Loucy (cell line): ENCODE data around the gene PGAM1.
"Not testable (repeated sequence)": the region's sequence is repeated elsewhere in the genome, so short reads cannot be mapped to it uniquely, and the experiment has no call there.

Experiments
- H2AFZ ChIP-seq: fragments of 200-600 bp; sonication (generic); 2 replicates; pipeline ENCODE4 v1.6.0; 2016; ENCODE audit warnings: antibody characterized with exemption, mild to moderate bottlenecking, low read length, moderate library complexity
- H3F3A ChIP-seq: fragments of 200-600 bp; 2 replicates; pipeline ENCODE4 v1.6.0; 2016; ENCODE audit warnings: antibody characterized with exemption, low read depth, mild to moderate bottlenecking
- H3K27me3 ChIP-seq: fragments of 200-600 bp; sonication (generic); 2 replicates; pipeline ENCODE4 v1.6.1; 2014; ENCODE audit warnings: low read length, mild to moderate bottlenecking; ENCODE audit not compliant: insufficient read depth, poor library complexity, severe bottlenecking
- H3K36me3 ChIP-seq: fragments of 200-600 bp; sonication (generic); 2 replicates; pipeline ENCODE4 v1.6.1; 2016; ENCODE audit warnings: low read length; ENCODE audit not compliant: insufficient read depth
- H3K4me1 ChIP-seq: fragments of 200-600 bp; sonication (generic); 2 replicates; pipeline ENCODE4 v1.5.1; 2014; ENCODE audit warnings: low read length, mild to moderate bottlenecking; ENCODE audit not compliant: insufficient read depth, poor library complexity, severe bottlenecking
- H3K4me2 ChIP-seq: fragments of 200-600 bp; sonication (generic); 2 replicates; pipeline ENCODE4 v1.6.0; 2014; ENCODE audit warnings: antibody characterized with exemption, low read length, low read depth, mild to moderate bottlenecking; ENCODE audit not compliant: poor library complexity, severe bottlenecking
- H3K4me3 ChIP-seq: fragments of 200-600 bp; sonication (generic); 2 replicates; pipeline ENCODE4 v1.5.1; 2014; ENCODE audit warnings: low read length, mild to moderate bottlenecking, mixed read lengths; ENCODE audit not compliant: poor library complexity, severe bottlenecking
- H3K79me2 ChIP-seq: fragments of 200-600 bp; sonication (generic); 2 replicates; pipeline ENCODE4 v1.6.1; 2014; ENCODE audit warnings: low read length; ENCODE audit not compliant: insufficient read depth
- H3K9ac ChIP-seq: fragments of 200-600 bp; sonication (generic); 2 replicates; pipeline ENCODE4 v1.6.0; 2014; ENCODE audit warnings: mild to moderate bottlenecking, low read depth, low read length, moderate library complexity; ENCODE audit not compliant: poor library complexity, severe bottlenecking
- H3K9me2 ChIP-seq: fragments of 200-600 bp; sonication (generic); replicated peaks from 2 replicates; pipeline ENCODE4 v1.6.1; 2016; ENCODE audit warnings: low read depth, low read length, mixed read lengths
- H3K9me3 ChIP-seq: fragments of 200-600 bp; sonication (generic); 2 replicates; pipeline ENCODE4 v1.6.1; 2014; ENCODE audit warnings: mild to moderate bottlenecking, antibody characterized with exemption, low read length, low read depth; ENCODE audit not compliant: insufficient read depth
- H4K20me1 ChIP-seq: fragments of 200-600 bp; sonication (generic); 2 replicates; pipeline ENCODE4 v1.6.0; 2014; ENCODE audit warnings: antibody characterized with exemption, low read length, mild to moderate bottlenecking; ENCODE audit not compliant: insufficient read depth, poor library complexity, severe bottlenecking
- EZH2phosphoT487 ChIP-seq: fragments of 200-600 bp; IDR thresholded peaks from 2 replicates; pipeline ENCODE4 v1.6.1; 2018; ENCODE audit warnings: antibody characterized with exemption, mild to moderate bottlenecking, moderate library complexity, borderline replicate concordance
- TF ChIP-seq, protein P1 (sequence below): fragments of 200-600 bp; sonication (generic); conservative IDR thresholded peaks from 2 replicates; pipeline ENCODE4 v1.5.1; 2014; ENCODE audit warnings: mild to moderate bottlenecking, antibody characterized with exemption, low read length

Gene PGAM1

GRCh38 chr10:97475936-97476594, 50.1 kb downstream of the PGAM1 start:
- Histone ChIP-seq H3K4me2 (no peak overlapping the region), H3K36me3 (peaks cover 94% of the 10 kb centered on the region; the same call in 1 of the 2 replicates), H3K27me3 (no peaks in the 10 kb centered on the region), H4K20me1 (no peaks in the 10 kb centered on the region), H3K9ac (no peak overlapping the region), H3K79me2 (no peaks in the 10 kb centered on the region), H3F3A (no peaks in the 10 kb centered on the region), H3K4me1 (no peaks in the 10 kb centered on the region), H2AFZ (no peak overlapping the region), H3K4me3 (no peak overlapping the region), H3K9me2 (no peaks in the 10 kb centered on the region), H3K9me3 (no peaks in the 10 kb centered on the region)
- TF ChIP-seq, protein P1, sequence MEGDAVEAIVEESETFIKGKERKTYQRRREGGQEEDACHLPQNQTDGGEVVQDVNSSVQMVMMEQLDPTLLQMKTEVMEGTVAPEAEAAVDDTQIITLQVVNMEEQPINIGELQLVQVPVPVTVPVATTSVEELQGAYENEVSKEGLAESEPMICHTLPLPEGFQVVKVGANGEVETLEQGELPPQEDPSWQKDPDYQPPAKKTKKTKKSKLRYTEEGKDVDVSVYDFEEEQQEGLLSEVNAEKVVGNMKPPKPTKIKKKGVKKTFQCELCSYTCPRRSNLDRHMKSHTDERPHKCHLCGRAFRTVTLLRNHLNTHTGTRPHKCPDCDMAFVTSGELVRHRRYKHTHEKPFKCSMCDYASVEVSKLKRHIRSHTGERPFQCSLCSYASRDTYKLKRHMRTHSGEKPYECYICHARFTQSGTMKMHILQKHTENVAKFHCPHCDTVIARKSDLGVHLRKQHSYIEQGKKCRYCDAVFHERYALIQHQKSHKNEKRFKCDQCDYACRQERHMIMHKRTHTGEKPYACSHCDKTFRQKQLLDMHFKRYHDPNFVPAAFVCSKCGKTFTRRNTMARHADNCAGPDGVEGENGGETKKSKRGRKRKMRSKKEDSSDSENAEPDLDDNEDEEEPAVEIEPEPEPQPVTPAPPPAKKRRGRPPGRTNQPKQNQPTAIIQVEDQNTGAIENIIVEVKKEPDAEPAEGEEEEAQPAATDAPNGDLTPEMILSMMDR, result no peak
- TF ChIP-seq EZH2phosphoT487, result no peak

GRCh38 chr10:97479410-97479809, 53.4 kb downstream of the PGAM1 start:
- H3K4me2 ChIP-seq, H3K4me3 ChIP-seq, H3K4me1 ChIP-seq, H2AFZ ChIP-seq, H3K9me2 ChIP-seq, H3K9me3 ChIP-seq, H3F3A ChIP-seq, H4K20me1 ChIP-seq, H3K27me3 ChIP-seq, H3K9ac ChIP-seq: not testable (repeated sequence)
- Histone ChIP-seq H3K36me3 (peaks cover 87% of the 10 kb centered on the region; the same call in 1 of the 2 replicates), H3K79me2 (peaks cover 11% of the 10 kb centered on the region; the same call in 1 of the 2 replicates)

DNA sequence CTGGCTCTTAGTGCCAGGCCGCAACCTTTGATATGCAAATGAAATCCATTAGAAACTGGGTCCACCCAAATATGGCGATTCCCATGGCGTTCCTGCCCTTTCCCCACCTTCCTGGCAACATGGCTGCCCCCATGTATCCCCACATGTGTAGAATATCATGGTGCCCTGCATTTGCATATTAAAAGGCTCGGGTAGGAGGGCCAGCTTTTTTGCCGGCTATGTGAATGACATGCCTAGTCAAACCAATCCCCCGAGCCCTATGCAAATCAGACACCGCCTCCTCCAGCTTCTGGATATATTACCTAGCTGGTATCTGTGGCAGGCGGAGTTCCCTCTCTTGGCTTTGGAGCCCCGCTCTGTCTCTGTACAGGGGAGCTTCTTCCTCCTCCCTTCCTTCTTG, 53.9 kb downstream of the PGAM1 start:
- Histone ChIP-seq H3K9me2 (no peaks in the 10 kb centered on the region), H4K20me1 (peaks cover 4% of the 10 kb centered on the region), H3K4me2 (no peak overlapping the region), H3K4me3 (no peak overlapping the region), H3F3A (no peaks in the 10 kb centered on the region), H3K4me1 (no peaks in the 10 kb centered on the region), H3K9ac (no peak overlapping the region), H2AFZ (no peak overlapping the region), H3K36me3 (peaks cover 82% of the 10 kb centered on the region; the same call in 1 of the 2 replicates), H3K79me2 (peaks cover 11% of the 10 kb centered on the region; the same call in 1 of the 2 replicates), H3K27me3 (no peaks in the 10 kb centered on the region), H3K9me3 (no peaks in the 10 kb centered on the region)
- TF ChIP-seq, protein P1, result no peak
- TF ChIP-seq EZH2phosphoT487, result no peak

DNA sequence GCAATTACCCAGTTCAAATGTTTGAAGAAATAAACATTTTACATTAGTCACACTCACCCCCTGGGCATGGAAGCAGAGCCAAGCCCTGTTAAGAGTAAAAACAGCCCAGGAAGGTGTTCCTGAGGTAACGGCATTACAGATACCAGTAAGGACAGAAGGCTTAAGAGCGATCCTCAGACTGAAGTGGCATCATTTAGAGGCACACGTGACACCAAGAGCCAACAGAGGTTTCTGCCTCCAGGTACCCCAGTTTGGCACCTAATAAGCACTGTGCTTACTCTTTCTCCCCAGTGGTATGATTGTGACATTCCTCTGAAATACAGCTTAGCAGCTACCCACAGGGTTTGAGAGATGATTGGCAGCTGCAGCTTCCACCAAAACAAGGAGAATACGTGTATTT, 55.1 kb downstream of the PGAM1 start:
- Histone ChIP-seq H3F3A (no peaks in the 10 kb centered on the region), H4K20me1 (peaks cover 4% of the 10 kb centered on the region), H3K4me1 (no peaks in the 10 kb centered on the region), H3K79me2 (peaks cover 17% of the 10 kb centered on the region; the same call in 1 of the 2 replicates), H3K27me3 (no peaks in the 10 kb centered on the region), H2AFZ (no peak overlapping the region), H3K36me3 (peaks cover 75% of the 10 kb centered on the region; the same call in 1 of the 2 replicates), H3K9ac (no peak overlapping the region), H3K4me2 (no peak overlapping the region), H3K9me2 (no peaks in the 10 kb centered on the region), H3K9me3 (no peaks in the 10 kb centered on the region), H3K4me3 (no peak overlapping the region)
- TF ChIP-seq EZH2phosphoT487, result no peak
- TF ChIP-seq, protein P1, result no peak
